HG03135 (cell line): ENCODE data around the gene CIB1.
"Not testable (repeated sequence)": the region's sequence is repeated elsewhere in the genome, so short reads cannot be mapped to it uniquely, and the experiment has no call there.

Source experiments
- ATAC-seq: cut with Tn5 transposase; IDR thresholded peaks from one replicate; pipeline ENCODE4 v1.9.1; 2021; ENCODE audit warnings: mild to moderate bottlenecking, moderate library complexity; ENCODE audit not compliant: unreplicated experiment

CIB1 gene

GRCh38 chr15:90201130-90201943 lies 32.4 kb downstream of the CIB1 start, which contains the start of gene SEMA4B:
Gene SEMA4B, plus strand, starts transcription at chr15:90201330. Its CDS starts 249 bp downstream, at chr15:90201579.
- ATAC-seq: peak; percentile 76

GRCh38 chr15:90200534-90201129 lies 33.1 kb downstream of the CIB1 start:
- ATAC-seq: peak; percentile 27

DNA sequence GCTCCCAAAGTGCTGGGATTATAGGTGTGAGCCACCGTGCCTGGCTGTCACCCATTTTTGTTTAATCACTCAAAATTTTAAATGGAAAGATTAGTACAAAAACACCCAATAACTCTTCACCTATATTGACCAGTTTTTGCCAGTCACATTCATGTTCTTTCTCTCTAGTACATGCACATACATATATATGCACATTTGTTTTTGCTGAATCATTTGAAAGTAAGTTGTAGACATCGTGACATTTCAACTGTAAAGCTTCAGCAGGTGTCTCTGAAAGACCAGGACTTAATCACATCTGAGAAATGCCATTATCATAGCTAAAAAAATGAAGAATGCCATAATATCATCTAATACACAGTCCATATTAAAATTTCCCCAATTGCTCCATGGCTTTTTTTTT lies 39.1 kb downstream of the CIB1 start:
- no peak for ATAC-seq

DNA sequence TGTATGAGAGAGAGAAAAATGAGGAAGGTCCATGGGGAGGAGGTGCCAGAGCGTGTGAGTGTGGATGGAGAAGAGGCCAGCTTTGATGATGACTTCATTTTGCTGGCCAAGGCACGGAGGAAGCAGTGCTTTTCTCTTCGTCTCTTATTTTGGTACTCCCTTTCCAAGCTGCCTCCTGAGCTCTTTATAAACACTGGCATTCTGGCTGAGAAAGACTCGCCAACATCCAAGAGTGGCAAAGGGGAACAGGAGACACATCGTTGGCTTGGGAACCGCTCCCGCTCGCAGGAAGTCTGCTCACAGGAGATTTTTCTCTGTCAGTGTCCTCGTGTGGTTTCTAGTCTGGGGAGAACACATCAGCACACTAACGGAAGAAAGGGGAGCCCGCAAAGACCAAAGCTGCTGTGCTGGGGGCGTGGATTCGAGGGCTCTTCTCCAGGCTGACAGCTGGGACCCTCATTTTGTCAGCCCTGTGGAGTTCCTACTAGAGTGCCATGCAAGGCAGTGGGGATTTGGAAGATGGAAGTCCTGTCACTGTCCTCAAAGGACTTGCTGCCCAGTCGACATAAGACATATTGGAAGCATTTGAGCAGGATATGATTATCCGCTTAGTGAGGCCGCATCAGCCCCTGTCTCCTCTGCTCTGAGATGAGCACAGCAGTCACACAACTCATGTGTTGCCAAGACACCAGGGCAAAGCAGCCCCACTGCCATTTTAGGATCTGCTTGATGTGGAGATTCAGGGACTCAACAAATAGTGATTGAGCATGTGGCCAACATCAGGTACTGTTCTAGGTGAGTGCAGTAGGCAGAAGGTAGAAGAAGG lies 40.6 kb downstream of the CIB1 start:
- no peak for ATAC-seq

- peak; percentile 57 for ATAC-seq
These were observed 41.8 kb downstream of the CIB1 start for GRCh38 chr15:90191794-90192509.

DNA sequence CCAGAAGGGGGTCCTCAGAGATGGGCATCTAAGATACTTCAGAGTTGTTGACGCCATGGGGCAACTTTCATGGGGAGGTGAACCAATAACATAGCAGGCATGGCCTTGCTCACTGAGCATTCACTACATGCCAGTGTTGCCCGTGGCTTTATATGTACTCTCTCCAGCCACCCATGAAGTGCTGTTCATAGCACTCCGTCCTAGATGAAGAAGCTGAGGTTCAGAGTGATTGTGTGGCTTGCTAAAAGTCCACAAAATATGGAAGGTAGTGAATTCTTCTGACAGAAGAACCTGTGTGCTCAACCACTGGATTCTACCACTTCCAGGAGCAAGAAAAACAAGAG lies 42.4 kb downstream of the CIB1 start:
- ATAC-seq: peak; percentile 27

GRCh38 chr15:90190606-90191343 lies 43.0 kb downstream of the CIB1 start:
- ATAC-seq: peak; percentile 41

DNA sequence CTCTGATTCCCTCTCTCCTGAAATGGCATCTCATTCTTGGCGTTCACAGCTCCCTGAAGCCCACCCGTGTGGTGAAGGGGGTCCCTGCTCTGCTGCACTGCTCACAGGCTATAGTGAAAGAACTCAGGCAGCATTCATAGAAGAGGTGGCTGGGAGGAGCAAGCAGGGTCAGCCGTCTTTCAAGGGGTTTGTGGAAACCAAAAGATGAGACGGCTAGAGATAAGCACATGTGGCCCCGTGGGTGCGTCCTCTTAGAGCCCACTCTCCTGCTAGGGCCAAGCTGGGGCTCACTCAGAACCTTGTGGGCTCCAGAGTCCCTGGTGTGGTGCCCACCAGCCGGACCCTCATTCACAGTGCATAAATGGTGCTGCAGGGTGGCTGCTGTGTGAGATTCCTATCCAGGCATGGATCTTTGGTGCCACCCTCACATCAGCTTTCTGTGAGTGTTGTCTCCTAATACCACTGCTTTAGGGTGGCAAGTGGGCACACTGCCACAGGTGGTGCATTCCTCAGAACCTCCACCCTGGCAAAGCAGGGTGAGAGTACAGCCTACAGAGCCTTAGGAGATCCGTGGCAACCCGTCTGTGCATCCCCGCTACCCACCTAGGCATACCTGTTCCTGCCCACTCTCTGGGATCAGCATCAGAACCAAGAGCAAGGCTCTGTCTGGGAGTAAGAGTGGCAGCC lies 43.8 kb downstream of the CIB1 start:
- no peak for ATAC-seq

DNA sequence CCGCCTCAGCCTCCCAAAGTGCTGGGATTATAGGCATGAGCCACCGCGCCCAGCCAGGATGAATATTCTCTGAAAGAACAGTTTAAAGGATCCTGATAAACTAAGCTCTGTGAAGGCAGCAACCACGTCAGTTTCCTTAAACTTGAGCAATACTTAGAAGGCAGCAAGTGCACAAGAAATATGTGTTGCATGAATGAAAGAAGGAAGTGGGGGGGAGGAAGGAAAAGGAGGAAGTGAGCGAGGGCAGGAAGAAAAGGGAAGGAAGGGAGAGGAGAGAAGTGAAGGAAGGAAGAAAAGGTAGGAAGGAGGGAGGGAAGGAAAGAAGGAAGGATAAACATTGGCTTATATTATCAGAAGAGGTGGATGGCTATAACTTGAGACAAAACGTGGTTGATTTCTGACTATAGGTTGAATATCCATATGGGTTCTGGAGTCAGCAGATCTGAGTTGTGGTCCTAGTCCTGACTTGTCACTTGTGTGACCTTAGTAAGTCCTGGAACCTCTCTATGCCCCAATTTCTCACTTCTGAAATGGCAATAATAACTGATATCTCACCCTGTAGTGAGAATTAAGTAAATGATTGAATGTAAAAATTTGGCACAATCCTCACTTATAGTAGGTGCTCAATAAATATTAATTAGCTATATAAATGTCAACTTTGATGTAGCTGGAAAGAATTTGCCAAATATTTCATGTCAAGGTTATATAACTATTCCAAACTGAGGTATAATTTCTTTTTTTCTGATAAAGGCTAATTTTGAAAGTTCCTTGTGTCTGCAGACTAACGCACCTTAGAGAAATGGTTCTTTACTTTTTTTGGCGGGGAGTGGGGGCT lies 44.6 kb downstream of the CIB1 start:
- ATAC-seq: no peak

DNA sequence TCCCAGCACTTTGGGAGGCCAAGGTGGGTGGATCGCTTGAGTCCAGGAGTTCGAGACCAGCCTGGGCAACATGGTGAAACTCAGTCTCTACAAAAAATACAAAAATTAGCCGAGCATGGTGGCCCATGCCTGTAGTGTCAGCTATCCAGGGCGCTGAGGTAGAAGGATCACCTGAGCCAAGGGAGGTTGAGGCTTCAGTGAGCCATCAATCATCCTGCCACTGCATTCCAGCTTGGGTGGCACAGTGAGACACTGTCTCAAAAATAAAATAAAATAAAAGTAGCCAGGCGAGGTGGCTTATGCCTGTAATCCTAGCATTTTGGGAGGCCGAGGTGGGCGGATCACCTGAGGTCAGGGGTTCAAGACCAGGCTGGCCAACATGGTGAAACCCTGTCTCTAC lies 45.7 kb downstream of the CIB1 start:
- ATAC-seq: not testable (repeated sequence)

DNA sequence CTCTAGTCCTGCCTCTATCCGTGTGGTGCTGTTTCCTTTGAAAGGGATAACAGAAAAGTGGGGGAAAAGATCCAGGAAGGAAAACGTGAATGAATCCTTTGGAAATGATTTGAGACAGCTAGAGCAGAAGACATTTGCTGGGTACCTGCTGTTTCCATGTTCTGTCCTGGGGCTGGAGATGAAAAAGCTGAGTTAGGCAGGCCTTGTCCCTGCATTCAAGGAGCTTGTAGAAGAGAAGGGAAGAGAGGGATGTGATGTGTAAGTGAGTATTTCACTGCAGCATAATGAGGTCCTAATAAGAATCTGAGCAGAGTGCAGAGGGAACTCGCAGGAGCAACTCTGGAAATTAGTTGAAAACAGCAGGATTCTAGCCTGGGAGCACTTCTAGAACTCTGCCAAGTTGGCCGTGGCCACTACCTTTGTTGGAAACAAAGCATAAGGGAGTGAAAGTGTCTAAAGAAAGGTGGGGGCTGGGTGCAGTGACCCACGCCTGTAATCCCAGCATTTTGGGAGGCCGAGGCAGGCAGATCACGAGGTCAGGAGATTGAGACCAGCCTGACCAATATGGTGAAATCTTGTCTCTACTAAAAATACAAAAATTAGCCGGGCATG lies 46.4 kb downstream of the CIB1 start:
- no peak for ATAC-seq

GRCh38 chr15:90184786-90185704 lies 48.7 kb downstream of the CIB1 start:
- ATAC-seq: peak; percentile 73

DNA sequence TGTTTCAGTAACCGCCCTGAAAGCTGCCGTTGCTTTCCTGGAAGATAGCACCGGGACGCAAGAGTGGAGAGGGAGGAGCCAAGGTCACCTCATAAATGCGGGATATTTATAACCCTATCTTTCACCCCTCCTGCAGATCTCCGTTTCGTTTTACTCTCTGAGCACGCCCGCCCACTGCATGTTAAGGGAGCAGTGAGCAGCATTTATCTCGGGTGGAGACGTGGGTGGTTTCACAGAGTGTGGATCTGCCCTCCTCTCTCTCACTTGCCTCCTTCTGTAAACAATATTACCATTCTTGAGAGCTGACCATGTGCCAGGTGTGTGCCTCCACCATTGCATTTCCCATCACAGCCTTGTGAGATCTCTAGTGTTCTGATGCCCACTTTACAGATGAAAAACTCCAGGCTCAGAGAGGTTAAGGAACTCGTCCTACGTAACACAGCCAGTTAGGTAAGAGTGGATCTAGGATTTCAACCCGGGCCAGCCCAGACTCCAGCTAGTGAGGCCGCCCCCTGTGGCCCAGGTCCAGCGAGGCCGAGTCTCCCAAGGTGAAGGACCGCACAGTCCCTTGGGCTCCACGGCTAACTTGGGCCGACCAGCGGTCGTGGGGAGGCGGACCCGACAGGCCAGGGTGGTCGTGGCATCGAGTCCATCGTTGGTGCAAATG lies 49.5 kb downstream of the CIB1 start:
- peak; percentile 33 for ATAC-seq

- no peak for ATAC-seq
These were observed 52.0 kb downstream of the CIB1 start for GRCh38 chr15:90181776-90182175.
